GM23338 (cell line): Measurements from ENCODE around the gene RNLS.

Source experiments
- CREB1 ChIP-seq: fragments of 250-450 bp; sonication (Bioruptor Pico); IDR thresholded peaks from 2 replicates; pipeline ENCODE4 v1.5.0; 2020; ENCODE audit warnings: low read depth, mild to moderate bottlenecking, moderate library complexity
- CTCF ChIP-seq, 2 experiments: fragments of 200-600 bp in 1 of 2; sonication (generic) in 1 of 2; conservative IDR thresholded peaks; 2 replicates each; pipeline versions ENCODE4 v1.5.1 to v1.6.1; 2016 to 2017; ENCODE audit warnings: antibody characterized with exemption in 2 of 2, low read depth in 2 of 2, mild to moderate bottlenecking in 2 of 2, moderate library complexity in 1 of 2
- ETS1 ChIP-seq: IDR thresholded peaks from 2 replicates; pipeline ENCODE4 v1.6.1; 2016; ENCODE audit warnings: antibody characterized with exemption
- EZH2 ChIP-seq: fragments of 200-600 bp; sonication (generic); IDR thresholded peaks from one replicate; pipeline ENCODE4 v1.8.0; 2017; ENCODE audit warnings: antibody characterized with exemption, mild to moderate bottlenecking, low read depth; ENCODE audit not compliant: unreplicated experiment
- EZH2phosphoT487 ChIP-seq: fragments of 200-600 bp; sonication (generic); IDR thresholded peaks from one replicate; pipeline ENCODE4 v1.8.1; 2018; ENCODE audit warnings: antibody characterized with exemption; ENCODE audit not compliant: unreplicated experiment
- JUNB ChIP-seq: IDR thresholded peaks from one replicate; pipeline ENCODE4 v1.6.1; 2016; ENCODE audit warnings: antibody characterized with exemption; ENCODE audit not compliant: unreplicated experiment
- NANOG ChIP-seq: IDR thresholded peaks from 2 replicates; pipeline ENCODE4 v1.6.1; 2016; ENCODE audit warnings: antibody characterized with exemption, borderline replicate concordance
- POLR2AphosphoS5 ChIP-seq: IDR thresholded peaks from 2 replicates; pipeline ENCODE4 v1.6.1; 2016; ENCODE audit warnings: antibody characterized with exemption, low read depth
- REST ChIP-seq: IDR thresholded peaks from one replicate; pipeline ENCODE4 v1.6.1; 2018; ENCODE audit warnings: antibody characterized with exemption; ENCODE audit not compliant: unreplicated experiment
- STAT1 ChIP-seq: IDR thresholded peaks from one replicate; pipeline ENCODE4 v1.6.1; 2016; ENCODE audit warnings: antibody characterized with exemption; ENCODE audit not compliant: unreplicated experiment
- ZNF114 ChIP-seq: fragments of 250-450 bp; sonication (Bioruptor Pico); IDR thresholded peaks from 2 replicates; pipeline ENCODE4 v1.5.0; 2020; ENCODE audit warnings: mild to moderate bottlenecking, moderate library complexity
- ZNF331 ChIP-seq: fragments of 250-450 bp; sonication (Bioruptor Pico); IDR thresholded peaks from 2 replicates; pipeline ENCODE4 v1.5.0; 2020; ENCODE audit warnings: low read depth, mild to moderate bottlenecking, moderate library complexity
- ZNF462 ChIP-seq: fragments of 250-450 bp; sonication (Bioruptor Pico); IDR thresholded peaks from 2 replicates; pipeline ENCODE4 v1.5.0; 2020; ENCODE audit warnings: mild to moderate bottlenecking, moderate library complexity

- TF ChIP-seq CTCF (conservative IDR thresholded peaks at IDR 0.05; ENCODE audit: low read depth in 2 of 2) = no peak
- no peak for TF ChIP-seq REST
- no peak for TF ChIP-seq ETS1
- no peak for TF ChIP-seq EZH2
- no peak for TF ChIP-seq CREB1
- TF ChIP-seq EZH2phosphoT487 = no peak
- TF ChIP-seq ZNF462 (CRISPR knock-in tag) = no peak
- TF ChIP-seq NANOG = no peak
- TF ChIP-seq JUNB = no peak
- no peak for TF ChIP-seq POLR2AphosphoS5
- TF ChIP-seq STAT1 = no peak
- no peak for TF ChIP-seq ZNF114 (CRISPR knock-in tag)
- TF ChIP-seq ZNF331 (CRISPR knock-in tag) = no peak
These were observed 338.1 kb downstream of the RNLS start for GRCh38 chr10:88244781-88245625.
